ENCODE data around the gene SLC4A11. TPM values are rescaled to one million over a fixed set of nuclear protein-coding genes. Genes with fewer than 3 reads are reported as not detected.

SLC4A11 gene
- total and polyA plus RNA-seq, 2 experiments from 2014 or later = 14.8 to 17.1 TPM

DNA sequence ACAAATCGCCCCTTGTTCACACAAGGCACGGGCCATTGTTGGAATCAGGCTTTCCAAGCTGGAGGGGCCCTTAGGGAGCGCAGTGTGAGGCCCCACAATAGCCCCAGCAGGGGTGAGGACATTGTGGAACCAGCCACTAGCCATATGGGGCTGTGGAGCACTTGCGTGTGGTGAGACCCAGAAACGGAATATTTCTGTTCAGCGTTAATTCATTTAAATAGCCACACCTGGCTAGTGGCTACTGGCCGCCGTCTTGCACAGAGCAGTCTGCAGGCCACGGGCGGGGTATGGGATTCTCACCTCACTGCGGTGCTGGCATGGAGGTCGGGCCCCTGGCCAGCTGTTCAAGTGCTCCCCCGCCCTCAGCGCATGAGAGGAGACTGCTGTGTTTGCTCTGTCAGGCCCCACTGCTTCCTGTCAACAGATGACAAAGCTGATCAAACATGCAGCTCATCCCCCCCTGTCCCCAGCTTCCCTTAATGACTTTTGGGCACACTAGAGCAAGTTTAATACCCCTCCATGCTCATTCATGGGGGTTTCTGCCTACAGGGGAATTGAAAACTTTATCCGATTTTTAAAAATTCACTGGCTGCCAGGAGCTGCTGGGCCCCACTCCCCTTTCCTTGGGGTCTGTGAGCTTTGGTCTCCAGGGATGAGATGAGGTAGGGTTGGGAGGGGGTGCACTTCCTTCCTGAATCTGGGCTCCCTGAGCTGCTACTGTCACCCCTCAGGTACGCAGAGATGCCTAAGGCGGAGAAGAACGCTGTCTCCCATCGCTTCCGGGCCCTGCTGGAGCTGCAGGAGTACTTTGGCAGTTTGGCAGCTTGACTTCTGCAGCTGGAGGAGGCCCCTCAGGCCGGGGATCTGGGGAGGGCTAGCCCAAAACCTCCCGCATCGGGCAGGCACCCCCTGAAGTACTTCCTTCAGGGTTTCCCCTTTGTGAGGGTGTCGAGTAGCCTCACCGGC, 16.1 kb downstream of the SLC4A11 start:
- Mint-ChIP-seq H3K4me1 (peaks cover 5% of the 10 kb centered on the region; the same call in 1 of the 3 replicates), H3K9me3 (no peaks in the 10 kb centered on the region), H3K4me3 (no peak overlapping the region), H3K27me3 (ENCODE audit: insufficient read depth, low read depth, poor library complexity) (peaks cover 5% of the 10 kb centered on the region), H3K36me3 (ENCODE audit: low read depth) (peaks cover 32% of the 10 kb centered on the region), H3K27ac (no peak overlapping the region)
- Histone ChIP-seq H3K27me3 (ENCODE audit: insufficient read depth) (no peaks in the 10 kb centered on the region), H3K36me3 (ENCODE audit: insufficient read depth) (peaks cover 11% of the 10 kb centered on the region; the same call in 1 of the 2 replicates), H3K4me3 (no peak overlapping the region), H3F3A (replicated peaks; ENCODE audit: low read depth) (peaks cover 5% of the 10 kb centered on the region; the same call in 1 of the 2 replicates), H3K9me2 (ENCODE audit: insufficient read depth) (no peaks in the 10 kb centered on the region), H3K27ac (ENCODE audit: low read depth) (peak overlapping the region; percentile 63; the same call in 1 of the 2 replicates), H3K4me2 (no peak overlapping the region), H2AFZ (no peak overlapping the region), H3K4me1 (ENCODE audit: insufficient read depth) (no peaks in the 10 kb centered on the region; the same call in 1 of the 2 replicates), H3K79me2 (replicated peaks; ENCODE audit: insufficient read depth) (no peaks in the 10 kb centered on the region), H4K20me1 (replicated peaks; ENCODE audit: insufficient read depth) (peaks cover 2% of the 10 kb centered on the region; the same call in 1 of the 2 replicates)
- no peak for ATAC-seq
- peak; percentile 23 for DNase-seq (ENCODE audit: low spot score)
- TF ChIP-seq ZNF114 (CRISPR knock-in tag; IDR thresholded peaks at IDR 0.05) (no peak), EZH2phosphoT487 (IDR thresholded peaks at IDR 0.05; ENCODE audit: unreplicated experiment) (no peak), ZNF331 (CRISPR knock-in tag; IDR thresholded peaks at IDR 0.05; ENCODE audit: low read depth) (no peak)
- TF ChIP-seq, protein P1, sequence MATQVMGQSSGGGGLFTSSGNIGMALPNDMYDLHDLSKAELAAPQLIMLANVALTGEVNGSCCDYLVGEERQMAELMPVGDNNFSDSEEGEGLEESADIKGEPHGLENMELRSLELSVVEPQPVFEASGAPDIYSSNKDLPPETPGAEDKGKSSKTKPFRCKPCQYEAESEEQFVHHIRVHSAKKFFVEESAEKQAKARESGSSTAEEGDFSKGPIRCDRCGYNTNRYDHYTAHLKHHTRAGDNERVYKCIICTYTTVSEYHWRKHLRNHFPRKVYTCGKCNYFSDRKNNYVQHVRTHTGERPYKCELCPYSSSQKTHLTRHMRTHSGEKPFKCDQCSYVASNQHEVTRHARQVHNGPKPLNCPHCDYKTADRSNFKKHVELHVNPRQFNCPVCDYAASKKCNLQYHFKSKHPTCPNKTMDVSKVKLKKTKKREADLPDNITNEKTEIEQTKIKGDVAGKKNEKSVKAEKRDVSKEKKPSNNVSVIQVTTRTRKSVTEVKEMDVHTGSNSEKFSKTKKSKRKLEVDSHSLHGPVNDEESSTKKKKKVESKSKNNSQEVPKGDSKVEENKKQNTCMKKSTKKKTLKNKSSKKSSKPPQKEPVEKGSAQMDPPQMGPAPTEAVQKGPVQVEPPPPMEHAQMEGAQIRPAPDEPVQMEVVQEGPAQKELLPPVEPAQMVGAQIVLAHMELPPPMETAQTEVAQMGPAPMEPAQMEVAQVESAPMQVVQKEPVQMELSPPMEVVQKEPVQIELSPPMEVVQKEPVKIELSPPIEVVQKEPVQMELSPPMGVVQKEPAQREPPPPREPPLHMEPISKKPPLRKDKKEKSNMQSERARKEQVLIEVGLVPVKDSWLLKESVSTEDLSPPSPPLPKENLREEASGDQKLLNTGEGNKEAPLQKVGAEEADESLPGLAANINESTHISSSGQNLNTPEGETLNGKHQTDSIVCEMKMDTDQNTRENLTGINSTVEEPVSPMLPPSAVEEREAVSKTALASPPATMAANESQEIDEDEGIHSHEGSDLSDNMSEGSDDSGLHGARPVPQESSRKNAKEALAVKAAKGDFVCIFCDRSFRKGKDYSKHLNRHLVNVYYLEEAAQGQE (IDR thresholded peaks at IDR 0.05; ENCODE audit: unreplicated experiment) = no peak

DNA sequence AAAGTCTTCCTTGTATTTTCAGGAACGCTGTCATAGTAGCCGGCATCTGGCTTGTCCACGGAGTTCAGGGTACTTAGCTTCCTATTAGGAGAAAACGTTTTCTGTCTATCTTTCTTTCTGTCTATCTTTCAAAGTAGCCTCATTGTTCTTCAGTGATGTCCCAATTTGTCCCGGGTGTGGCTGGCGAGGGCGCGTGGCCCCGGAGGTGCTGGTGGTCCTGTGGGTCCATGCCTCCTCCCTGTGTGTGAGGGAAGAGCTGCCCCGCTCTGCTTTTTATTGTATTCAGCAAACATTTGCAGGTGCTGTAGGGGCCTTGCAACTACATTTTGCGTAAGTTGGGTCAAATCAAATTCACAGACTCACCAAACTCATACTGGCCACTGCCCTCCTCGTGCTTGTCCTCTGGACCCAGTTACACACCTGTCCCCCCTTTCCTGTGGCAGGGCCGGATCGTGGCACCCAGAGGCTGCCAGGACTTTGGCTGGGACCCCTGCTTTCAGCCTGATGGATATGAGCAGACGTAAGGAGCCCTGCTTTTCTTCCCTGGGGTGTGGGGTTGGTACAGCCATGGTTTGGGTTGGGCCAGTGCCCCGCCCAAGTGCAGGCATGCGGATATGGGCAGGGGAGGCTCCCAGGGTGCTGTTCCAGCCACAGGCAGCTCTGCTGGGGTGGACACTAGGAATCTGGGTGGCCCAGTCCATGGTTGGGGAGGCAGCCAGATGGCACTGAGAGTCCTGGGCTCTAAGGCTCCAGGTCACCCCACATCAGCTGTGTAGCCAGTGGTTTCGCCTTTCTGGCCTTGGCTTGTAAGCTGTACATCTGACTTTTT, 17.4 kb downstream of the SLC4A11 start:
- Histone ChIP-seq H3K27me3 (ENCODE audit: insufficient read depth) (no peaks in the 10 kb centered on the region), H2AFZ (no peak overlapping the region), H3K4me1 (ENCODE audit: insufficient read depth) (no peaks in the 10 kb centered on the region; the same call in 1 of the 2 replicates), H3K27ac (ENCODE audit: low read depth) (no peak overlapping the region), H4K20me1 (replicated peaks; ENCODE audit: insufficient read depth) (peaks cover 9% of the 10 kb centered on the region; the same call in 1 of the 2 replicates), H3K9me2 (ENCODE audit: insufficient read depth) (no peaks in the 10 kb centered on the region), H3K79me2 (replicated peaks; ENCODE audit: insufficient read depth) (no peaks in the 10 kb centered on the region), H3F3A (replicated peaks; ENCODE audit: low read depth) (peaks cover 9% of the 10 kb centered on the region; the same call in 1 of the 2 replicates), H3K36me3 (ENCODE audit: insufficient read depth) (peaks cover 11% of the 10 kb centered on the region; the same call in 1 of the 2 replicates), H3K4me3 (no peak overlapping the region), H3K4me2 (no peak overlapping the region)
- H3K9me3 Mint-ChIP-seq = no peaks in the 10 kb centered on the region
- ATAC-seq (no peak), DNase-seq (ENCODE audit: low spot score) (no peak)
- H3K27ac Mint-ChIP-seq = no peak overlapping the region
- peaks cover 28% of the 10 kb centered on the region; the same call in 2 of the 3 replicates for H3K36me3 Mint-ChIP-seq (ENCODE audit: low read depth)
- no peak overlapping the region for H3K4me3 Mint-ChIP-seq
- H3K27me3 Mint-ChIP-seq (ENCODE audit: insufficient read depth, low read depth, poor library complexity) = peaks cover 5% of the 10 kb centered on the region
- peaks cover 5% of the 10 kb centered on the region; the same call in 1 of the 3 replicates for H3K4me1 Mint-ChIP-seq
- no peak for TF ChIP-seq STAT1 (IDR thresholded peaks at IDR 0.05; ENCODE audit: unreplicated experiment)
- TF ChIP-seq ZNF114 (CRISPR knock-in tag; IDR thresholded peaks at IDR 0.05) = no peak
- TF ChIP-seq NANOG (IDR thresholded peaks at IDR 0.05; ENCODE audit: borderline replicate concordance) = no peak
- TF ChIP-seq CTCF (conservative IDR thresholded peaks at IDR 0.05; ENCODE audit: low read depth in 2 of 2) = no peak
- no peak for TF ChIP-seq EZH2phosphoT487 (IDR thresholded peaks at IDR 0.05; ENCODE audit: unreplicated experiment)
- no peak for TF ChIP-seq ETS1 (IDR thresholded peaks at IDR 0.05)
- TF ChIP-seq JUNB (IDR thresholded peaks at IDR 0.05; ENCODE audit: unreplicated experiment) = no peak
- TF ChIP-seq POLR2AphosphoS5 (IDR thresholded peaks at IDR 0.05; ENCODE audit: low read depth) = no peak
- TF ChIP-seq ZNF331 (CRISPR knock-in tag; IDR thresholded peaks at IDR 0.05; ENCODE audit: low read depth) = no peak

Measured in GM23338 (cell line).